Activated CD8-positive, alpha-beta memory T cell treated with anti-CD3 and anti-CD28 coated beads for 48 hours (primary cell): ENCODE results near the gene FZD8.
A peak's percentile ranks its signal among the peaks of the same experiment; 100 is the strongest.

Source experiments
- DNase-seq, 3 experiments: peaks; one replicate each; pipeline ENCODE4 v3.0.0-alpha.2; 2020; ENCODE audit warnings: low read depth in 2 of 3, low spot score in 2 of 3

Gene FZD8

DNA sequence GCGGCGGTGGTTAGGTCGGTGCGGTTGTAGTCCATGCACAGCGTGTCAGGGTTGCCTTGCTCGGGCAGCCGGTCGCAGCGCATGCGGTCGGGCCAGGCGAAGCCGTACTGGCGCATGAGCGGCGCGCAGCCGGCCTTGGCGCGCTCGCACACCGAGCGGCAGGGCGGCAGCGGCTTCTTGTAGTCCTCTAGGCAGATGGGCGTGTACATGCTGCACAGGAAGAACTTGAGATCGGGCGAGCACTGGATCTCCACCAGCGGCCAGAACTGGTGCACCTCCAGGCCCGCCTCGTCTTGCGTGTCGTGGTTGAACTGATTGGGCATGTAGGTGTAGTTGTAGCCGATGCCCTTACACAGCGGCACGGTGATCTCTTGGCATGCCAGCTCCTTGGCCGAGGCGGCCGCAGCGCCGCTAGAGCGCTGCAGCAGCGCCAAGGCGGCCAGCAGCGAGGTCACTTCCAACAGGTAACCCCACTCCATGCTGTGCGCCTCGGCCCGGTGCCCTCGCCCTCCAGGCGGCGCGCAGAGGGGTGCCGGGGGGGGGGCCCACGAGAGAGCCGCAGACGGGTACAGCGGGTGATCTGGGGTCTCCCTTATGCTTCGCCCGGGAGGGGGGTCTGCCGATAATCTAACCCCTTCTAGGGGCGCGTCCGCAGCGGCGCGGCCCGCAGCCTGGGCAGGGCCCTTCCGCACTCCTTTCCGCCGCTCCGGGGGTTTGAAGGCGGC lies 983 bp downstream of the FZD8 start:
- DNase-seq, result peak in 1 of 3 experiments; percentile 8

DNA sequence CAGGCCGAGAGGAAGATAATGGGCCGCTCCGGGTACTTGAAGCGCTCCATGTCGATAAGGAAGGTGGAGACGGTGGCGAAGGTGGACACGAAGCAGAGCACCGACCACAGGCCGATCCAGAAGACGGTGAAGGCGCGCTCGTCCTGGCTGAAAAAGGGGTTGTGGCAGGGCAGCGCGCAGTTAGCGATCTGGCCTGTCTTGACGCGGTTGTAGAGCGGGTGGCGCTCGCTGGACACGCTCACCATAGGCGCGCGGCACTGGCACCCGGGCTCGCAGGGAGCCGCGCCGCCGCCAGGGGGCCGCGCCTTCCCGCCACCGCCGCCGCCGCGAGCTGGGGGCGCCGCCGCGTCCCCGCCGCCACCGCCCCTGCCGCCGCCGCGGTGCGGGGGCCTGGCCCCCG lies 1.6 kb downstream of the FZD8 start:
- peak in 1 of 3 experiments; percentile 14 for DNase-seq

DNA sequence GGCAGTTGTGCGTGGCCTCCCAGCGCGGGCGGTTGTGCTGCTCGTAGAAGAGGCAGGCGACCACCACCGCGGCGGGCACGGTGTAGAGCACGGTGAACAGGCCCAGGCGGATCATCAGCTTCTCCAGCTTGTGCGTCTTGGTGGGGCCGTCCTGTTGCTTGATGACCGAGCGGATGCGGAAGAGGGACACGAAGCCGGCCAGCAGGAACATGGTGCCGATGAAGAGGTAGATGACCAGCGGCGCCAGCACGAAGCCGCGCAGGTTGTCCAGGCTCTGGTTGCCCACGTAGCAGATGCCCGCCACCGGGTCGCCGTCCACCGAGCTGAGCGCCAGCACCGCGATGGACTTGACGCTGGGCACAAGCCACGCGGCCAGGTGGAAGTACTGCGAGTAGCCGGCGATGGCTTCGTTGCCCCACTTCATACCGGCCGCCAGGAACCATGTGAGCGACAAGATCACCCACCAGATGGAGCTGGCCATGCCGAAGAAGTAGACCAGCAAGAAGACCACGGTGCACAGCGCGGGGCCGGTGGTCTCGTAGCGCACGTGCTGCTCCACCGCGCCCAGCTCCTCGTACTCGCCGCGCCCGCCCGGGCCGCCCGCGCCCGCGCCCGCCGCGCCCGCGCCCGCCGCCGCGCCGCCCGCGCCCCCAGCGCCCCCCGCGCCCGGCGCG lies 2.2 kb downstream of the FZD8 start:
- no peak for DNase-seq

DNA sequence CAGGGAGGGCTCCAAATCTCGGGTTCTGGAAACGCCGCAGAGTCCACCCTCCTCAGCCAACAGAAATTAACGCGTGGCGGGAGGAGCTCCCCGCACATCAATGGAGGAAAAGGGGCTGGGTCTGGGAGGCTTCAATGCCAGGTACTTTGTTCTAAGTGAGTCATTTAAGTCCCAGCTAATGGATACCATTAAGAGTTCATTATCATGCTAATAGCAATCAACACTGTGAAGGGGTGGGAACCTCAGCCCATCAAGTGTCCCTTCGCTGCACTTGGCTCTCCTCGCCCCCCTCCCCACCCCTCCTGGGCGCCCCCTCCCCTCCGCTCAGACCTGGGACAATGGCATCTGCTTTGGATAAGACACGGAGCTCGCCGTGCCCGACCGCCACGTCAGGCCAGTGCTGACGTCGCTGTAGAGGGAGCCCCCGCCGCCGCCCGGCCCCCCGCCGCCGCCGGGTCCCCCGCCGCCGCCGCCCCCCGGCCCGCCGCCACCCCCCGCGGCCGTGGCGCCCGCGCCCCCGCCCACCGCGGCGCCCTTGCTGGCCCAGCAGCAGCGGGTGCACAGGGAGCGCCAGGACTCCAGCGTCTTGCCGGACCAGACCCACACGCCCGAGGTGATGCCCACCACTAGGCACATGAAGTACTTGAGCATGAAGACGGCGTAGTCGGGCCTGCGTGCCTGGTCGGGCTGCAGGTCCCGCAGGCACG lies 2.9 kb downstream of the FZD8 start:
- no peak for DNase-seq

DNA sequence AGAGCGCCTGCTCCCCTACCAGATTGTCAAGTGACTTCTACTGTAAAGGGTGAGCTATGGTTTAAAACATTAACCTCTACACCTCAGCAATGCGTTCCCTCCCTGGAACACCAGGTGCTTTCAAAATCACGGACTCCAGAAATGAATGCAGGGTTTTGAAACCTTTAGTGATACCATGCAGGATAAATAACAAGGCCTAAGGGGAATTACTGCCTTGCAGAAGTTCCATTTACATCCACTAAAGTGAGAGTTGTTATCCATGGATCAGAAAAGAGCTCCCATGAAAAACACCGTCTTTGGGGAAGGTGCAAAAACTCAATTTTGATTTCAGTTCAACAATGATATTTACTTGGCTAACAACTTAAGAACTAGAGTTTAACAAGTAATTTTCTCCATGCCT lies 4.0 kb downstream of the FZD8 start:
- no peak for DNase-seq

DNA sequence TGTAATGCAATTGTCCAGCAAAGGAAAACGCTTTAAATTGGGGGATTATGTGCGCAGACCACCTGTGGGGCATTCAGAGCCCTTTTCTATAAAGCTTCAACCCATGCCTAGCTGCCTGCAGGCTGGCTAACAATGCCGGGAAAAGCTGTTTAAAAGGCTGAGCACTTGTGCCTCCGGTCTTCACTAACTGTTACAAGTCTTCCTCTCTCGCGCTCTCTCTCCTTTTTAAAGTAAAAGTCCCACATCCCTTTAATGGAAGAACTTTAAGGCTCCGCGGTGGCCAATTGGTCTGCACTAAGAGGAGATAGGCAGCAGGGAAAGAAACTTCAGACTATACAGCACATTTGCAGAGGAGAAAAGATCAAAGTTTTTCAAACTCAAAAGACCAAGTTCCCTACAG lies 4.6 kb downstream of the FZD8 start:
- no peak for DNase-seq

DNA sequence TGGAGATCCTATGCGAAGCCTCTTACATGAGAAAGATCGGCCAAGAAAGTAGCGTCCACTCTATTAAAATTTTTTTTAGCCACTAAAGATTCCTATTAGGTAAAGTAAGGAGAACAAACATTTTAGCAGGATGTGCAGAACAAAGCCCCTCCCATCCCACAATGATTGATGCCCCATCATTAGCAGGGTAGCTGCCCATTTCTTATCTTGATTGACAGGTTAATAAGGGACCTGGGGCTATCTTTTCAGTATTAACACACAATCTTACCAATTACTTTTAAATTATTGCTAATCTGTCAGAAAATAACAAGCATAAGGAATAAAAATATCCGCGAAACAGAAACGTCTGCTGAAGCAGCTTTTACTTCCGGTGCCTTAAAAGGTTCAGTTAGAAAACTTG lies 5.1 kb downstream of the FZD8 start:
- no peak for DNase-seq

DNA sequence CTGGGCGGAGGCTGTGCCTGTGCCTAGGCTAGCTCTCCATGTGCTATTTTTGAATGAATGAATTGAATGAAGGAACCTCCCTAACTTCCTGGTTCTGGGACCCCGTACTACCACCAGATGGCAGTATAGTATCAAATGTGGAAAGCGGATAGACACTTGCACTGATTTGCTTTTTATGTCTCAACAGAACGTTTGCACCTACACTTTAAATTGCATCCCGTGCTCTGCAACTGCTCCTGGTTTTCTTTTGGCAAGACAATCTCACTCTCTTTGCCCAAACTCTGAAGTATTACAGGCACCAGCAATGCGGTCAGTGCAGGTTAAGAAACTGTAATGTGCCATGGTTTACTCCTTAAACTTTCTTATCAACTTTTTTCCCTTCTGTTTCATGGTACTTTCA lies 6.5 kb downstream of the FZD8 start:
- DNase-seq, result no peak

DNA sequence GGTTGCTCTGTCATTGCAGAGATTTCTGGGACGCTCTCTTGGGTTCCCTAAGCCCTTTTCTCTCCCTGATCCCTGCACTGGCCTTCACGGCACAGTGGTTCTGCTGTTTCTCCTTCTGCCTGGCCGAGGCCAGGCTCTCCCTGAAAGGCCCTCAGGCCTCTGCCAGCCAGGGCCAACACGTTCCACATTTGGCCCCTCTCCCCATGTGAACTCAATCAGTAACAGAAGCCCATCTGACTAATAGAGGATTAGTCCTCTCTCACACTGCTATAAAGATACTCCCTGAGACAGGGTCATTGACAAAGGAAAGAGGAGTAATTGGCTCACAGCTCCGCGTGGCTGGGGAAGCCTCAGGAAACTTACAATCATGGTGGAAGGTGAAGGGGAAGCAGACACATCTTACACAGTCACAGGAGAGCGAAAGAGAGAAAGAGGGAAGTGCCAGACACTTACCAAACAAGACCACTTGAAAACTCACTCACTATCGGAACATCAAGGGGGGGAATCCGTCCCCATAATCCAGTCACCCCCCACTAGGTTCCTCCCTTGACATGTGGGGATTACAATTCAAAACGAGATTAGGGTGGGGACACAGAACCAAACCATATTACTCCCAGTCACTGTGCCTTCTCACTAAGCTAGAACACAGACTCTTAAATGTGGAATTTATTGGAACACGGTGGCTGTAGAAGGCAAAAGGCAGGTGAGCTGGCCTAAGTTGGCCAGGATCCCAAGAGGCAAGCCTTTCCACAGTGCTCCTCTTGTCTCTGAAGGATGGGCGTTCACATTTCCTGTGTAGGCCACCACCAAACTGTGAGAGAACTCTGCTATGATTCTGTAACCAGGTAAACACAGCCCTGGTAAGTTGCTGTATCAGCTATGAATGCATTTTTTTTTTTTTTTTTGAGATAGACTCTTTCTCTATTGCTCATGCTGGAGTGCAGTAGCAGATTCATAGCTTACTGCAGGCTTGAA lies 8.8 kb downstream of the FZD8 start:
- DNase-seq, result no peak

DNA sequence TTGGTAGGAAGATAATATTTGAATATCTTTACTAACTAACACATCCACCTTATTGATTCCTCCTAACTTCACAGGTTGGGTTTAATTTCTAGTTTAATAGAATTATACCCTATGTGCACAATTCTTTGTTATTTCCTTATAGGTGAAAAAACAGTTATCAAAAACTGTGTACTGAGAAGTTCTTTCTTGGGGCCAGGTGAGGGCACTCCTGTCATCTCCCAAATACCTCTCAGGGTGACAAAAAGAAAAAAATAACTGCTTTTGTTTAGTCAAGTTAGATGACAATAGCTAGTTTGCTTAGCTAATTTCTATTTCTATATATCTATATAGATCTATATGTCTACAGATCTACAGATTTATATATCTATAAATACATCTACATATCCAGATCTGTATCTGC lies 10.1 kb downstream of the FZD8 start:
- DNase-seq, result no peak

DNA sequence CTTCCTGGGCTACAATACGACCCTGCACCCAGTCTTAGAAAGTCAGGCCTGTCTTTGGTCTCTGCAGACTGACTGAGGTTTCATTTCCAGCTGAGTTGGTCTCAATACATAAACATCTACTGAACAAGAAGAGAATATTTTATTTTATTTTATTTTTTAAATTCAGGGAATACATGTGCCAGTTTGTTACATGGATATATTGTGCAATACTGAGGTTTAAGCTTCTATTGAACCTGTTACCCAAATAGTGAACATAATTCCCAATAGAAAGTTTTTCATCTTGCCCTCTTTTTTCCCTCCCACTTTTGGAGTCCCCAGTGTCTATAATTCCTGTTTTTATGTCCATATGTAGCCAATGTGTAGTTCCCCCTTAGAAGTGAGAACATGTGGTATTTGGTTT lies 10.7 kb downstream of the FZD8 start:
- DNase-seq, result no peak

DNA sequence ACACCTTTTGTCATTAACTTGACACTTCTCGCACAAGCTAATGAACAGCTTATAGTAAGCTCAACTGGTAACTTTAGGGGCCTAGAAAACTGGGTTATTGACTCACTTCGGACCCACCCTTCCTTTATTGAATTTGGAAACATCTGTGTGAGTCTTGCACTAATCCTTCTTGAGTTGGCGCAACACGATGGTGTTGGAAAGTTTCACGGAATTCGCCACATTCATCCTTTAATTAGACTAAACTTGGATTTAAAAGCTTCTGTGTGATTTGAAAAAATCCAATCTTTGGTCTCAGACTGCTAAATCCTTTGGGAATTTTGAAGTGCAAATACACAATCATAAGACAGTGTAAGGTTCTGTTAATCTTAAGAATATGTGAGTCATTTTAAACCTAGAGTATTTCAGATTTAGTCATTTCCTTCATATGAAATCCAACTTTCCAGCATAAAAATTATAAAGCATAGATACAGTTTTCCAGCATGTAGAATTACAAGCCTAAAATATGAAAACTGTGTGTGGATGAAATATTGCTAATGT lies 15.1 kb downstream of the FZD8 start:
- no peak for DNase-seq

DNA sequence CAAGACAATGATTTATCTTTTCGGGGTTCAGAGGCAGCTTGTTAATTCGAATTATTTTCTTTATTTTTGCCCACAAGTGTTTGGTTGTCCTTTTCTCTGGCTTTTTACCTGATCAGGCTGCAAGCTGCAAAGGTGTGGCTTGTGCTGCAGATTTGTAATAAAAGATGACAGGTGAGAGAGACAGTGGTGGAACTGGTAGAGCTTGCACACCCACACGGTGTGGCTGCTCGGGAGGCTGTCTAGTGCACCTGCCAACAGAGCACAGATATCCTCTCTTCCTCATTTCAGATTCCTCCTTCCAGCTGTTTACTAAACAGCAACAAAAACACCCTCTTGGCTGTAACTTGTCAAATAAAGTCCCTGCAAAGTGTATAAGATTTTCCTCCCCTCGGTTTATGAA lies 27.8 kb downstream of the FZD8 start:
- DNase-seq, result no peak

DNA sequence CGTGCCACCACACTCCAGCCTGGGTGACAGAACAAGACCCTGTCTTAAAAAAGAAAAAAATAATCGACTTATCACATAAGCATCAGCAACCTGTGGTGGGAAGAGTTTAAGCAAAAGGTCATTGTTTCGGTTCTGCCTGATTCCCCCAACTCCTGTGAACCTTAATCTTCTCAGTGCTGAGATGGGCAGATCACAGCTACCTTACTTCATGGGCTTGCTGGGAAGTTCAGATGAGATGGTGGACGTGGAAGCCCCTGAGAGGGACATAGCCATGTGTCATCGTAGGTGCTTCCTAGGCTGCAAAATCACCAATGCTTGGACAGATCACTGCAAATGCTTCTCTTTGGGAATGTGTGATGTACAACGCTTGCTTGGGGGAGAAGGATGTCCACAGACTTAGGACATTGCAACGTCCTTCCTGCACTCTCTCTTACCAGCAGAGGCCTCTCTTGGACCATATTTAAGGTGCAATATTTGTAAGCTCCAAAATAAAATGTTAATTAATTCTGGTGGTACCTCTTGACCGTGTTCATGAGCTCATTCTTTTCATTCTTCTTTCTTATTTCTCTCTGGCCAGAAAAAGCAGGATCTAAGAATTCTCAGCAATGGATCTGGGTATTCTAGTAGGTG lies 28.4 kb downstream of the FZD8 start:
- DNase-seq, result no peak

DNA sequence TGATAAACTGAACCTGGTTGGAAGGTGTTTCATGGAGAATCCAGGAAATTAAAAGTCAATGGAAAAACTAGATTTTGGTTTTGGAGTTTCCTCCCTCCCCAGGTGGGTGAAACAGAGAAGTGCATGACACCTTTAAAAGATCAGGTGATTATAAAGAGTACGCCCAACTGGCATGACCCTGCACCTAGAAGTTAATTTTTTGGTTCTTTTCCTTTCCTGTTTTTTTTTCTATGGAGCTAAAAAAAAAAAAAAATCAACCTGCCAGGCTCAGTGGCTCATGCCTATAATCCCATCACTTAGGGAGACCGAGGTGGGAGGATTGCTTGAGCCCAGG lies 29.0 kb downstream of the FZD8 start:
- no peak for DNase-seq

DNA sequence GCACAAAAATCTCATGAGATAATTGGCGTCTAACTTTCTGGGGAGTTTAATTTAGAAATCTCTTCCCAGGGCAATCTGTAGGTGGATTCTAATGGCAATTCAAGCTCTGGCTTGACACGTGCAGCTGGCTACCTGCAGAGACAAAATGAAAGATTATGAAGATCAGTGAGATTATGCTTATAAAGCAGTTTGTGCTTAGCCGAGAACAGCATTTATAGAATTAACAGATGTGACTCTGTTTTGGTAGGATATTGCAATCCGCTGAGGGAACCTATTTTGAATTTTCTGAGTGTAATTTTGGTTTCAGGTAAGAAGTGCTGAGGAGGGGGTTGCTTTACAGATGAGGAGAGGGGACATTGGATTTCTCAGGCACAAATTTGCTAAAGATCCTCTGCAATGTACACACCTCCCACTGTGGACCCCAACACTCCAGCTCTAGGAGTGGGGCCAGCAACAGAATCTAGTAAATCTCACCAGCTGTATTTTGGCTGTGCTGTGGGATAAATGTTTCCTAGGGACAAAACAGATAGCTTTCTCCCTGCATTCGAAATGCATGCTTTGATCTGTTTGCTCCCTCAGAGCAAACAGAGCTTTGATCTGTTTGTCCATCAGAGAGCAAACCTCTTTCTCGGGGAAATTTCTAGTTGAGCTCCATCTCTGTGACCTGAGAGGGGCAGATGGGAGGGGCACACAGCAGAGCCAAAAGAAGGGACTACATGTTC lies 29.6 kb downstream of the FZD8 start:
- DNase-seq, result no peak

DNA sequence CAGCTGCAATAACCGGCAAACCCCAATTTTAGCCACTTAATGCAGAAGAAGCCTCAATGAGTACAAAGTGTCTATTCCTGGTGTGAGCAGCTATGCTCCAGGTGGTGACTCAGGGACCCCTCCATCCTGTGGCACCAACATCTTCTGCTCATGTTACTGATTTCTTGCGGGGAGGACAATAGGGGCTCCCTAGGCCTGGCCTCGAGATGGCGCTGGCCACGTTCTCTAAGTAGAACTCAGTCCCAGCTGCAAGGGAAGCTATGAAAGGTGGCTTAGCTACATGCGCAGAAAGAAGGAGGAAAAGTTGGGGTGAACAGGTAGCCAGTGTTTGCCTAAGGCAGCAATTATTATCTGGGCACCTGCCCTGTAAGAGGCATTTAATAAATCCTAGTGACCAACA lies 30.3 kb downstream of the FZD8 start:
- no peak for DNase-seq

DNA sequence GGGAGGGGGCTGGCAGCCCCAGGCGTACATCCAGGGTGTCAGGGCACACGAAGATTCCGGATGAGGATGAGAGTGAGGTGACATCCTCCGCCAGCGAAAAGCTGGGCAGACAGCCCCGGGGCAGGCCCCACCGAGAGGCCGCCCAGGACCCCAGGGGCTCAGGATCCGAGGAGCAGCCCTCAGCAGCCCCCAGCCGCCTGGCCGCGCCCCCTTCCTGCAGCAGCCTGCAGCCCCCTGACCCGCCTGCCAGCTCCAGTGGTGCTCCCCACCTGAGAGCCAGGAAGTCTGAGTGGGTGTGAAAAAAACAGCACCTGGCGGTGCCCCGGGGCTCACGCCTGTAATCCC lies 33.8 kb downstream of the FZD8 start:
- DNase-seq, result no peak

DNA sequence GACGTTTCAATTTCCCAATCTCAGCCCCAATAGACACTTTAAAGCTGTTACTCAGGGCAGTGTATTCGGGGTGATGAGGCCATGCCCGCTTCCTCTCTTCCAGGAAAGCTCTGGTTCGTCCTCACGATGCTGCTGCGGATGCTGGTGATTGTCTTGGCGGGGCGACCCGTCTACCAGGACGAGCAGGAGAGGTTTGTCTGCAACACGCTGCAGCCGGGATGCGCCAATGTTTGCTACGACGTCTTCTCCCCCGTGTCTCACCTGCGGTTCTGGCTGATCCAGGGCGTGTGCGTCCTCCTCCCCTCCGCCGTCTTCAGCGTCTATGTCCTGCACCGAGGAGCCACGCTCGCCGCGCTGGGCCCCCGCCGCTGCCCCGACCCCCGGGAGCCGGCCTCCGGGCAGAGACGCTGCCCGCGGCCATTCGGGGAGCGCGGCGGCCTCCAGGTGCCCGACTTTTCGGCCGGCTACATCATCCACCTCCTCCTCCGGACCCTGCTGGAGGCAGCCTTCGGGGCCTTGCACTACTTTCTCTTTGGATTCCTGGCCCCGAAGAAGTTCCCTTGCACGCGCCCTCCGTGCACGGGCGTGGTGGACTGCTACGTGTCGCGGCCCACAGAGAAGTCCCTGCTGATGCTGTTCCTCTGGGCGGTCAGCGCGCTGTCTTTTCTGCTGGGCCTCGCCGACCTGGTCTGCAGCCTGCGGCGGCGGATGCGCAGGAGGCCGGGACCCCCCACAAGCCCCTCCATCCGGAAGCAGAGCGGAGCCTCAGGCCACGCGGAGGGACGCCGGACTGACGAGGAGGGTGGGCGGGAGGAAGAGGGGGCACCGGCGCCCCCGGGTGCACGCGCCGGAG lies 34.4 kb downstream of the FZD8 start:
- DNase-seq, result no peak
